Gastroesophageal sphincter (tissue), 4 donors: ENCODE data around the gene OR52R1. TPM values are rescaled to one million over a fixed set of nuclear protein-coding genes. Genes with fewer than 3 reads are reported as not detected.

Experiments
- ATAC-seq: fragments of 150-250 bp; one replicate; pipeline ENCODE4 v1.9.1; 2016; ENCODE audit warnings: mild to moderate bottlenecking, moderate library complexity
- H3K27ac ChIP-seq, 4 donors: fragments of 200-600 bp; sonication (generic) in 3 of 4; 1 replicate in 3 of 4; 2 replicates in 1 of 4; pipeline ENCODE4 v1.5.1; 2016 to 2019
- H3K27me3 ChIP-seq: fragments of 200-600 bp; sonication (generic); one replicate; pipeline ENCODE4 v1.5.1; 2019
- H3K36me3 ChIP-seq, 2 donors: fragments of 200-600 bp; sonication (generic); one replicate each; pipeline ENCODE4 v1.5.1; 2019; ENCODE audit warnings: control low read depth in 1 of 2
- H3K4me1 ChIP-seq, 3 donors: fragments of 200-600 bp; sonication (generic); 1 replicate in 2 of 3; 2 replicates in 1 of 3; pipeline ENCODE4 v1.5.1; 2016 to 2019; ENCODE audit warnings: control low read depth in 2 of 3
- H3K4me3 ChIP-seq, 2 donors: fragments of 200-600 bp; sonication (generic); one replicate each; pipeline ENCODE4 v1.5.1; 2019; ENCODE audit warnings: mild to moderate bottlenecking in 1 of 2, moderate library complexity in 1 of 2
- H3K9me3 ChIP-seq, 3 donors: fragments of 200-600 bp; sonication (generic); one replicate each; pipeline ENCODE4 v1.5.1; 2017 to 2019; ENCODE audit warnings: control low read depth in 2 of 3
- CTCF ChIP-seq, 4 experiments: fragments of 200-600 bp in 2 of 4; fragments of 450-650 bp in 2 of 4; sonication (generic) in 1 of 4; IDR thresholded peaks; one replicate each; pipeline ENCODE4 v1.5.1; 2017 to 2019; ENCODE audit warnings: antibody characterized with exemption in 4 of 4, mild to moderate bottlenecking in 2 of 4, moderate library complexity in 2 of 4
- EP300 ChIP-seq: sonication (generic); formaldehyde crosslinking; IDR thresholded peaks from one replicate; pipeline ENCODE4 v1.6.1; 2017; ENCODE audit warnings: antibody characterized with exemption, mild to moderate bottlenecking
- POLR2A ChIP-seq, 2 donors: fragments of 450-650 bp; IDR thresholded peaks; one replicate each; pipeline ENCODE4 v1.6.1; 2017; ENCODE audit warnings: antibody characterized with exemption in 2 of 2, mild to moderate bottlenecking in 2 of 2, moderate library complexity in 1 of 2
- POLR2AphosphoS5 ChIP-seq: sonication (generic); formaldehyde crosslinking; IDR thresholded peaks from one replicate; pipeline ENCODE4 v1.6.1; 2017; ENCODE audit warnings: antibody characterized with exemption
- WGBS, 2 donors: methylation state at CpG; one replicate each; pipeline ENCODE4 v1.1.5; 2018; ENCODE audit warnings: low coverage in 1 of 2; 5-methylcytosine and 5-hydroxymethylcytosine counted together
- total RNA-seq, 4 donors: library from RNA; depleted of rRNA; stranded (reverse); fragments of >200 nt; gene quantifications; one replicate each; pipeline ENCODE4 v1.1.0, GENCODE V29; 2016

Gene OR52R1
- total RNA-seq: not detected

- ATAC-seq: no peak
- Histone ChIP-seq H3K27ac (no peak within 1 kb of the TSS), H3K27me3 (no peaks in the 10 kb centered on the region), H3K4me1 (no peaks in the 10 kb centered on the region), H3K4me3 (no peak within 1 kb of the TSS), H3K9me3 (no peaks in the 10 kb centered on the region), H3K36me3 (no peaks in the 10 kb centered on the region)
- TF ChIP-seq EP300: no peak
- TF ChIP-seq CTCF (IDR thresholded peaks at IDR 0.05): no peak
- no peak for TF ChIP-seq POLR2A (IDR thresholded peaks at IDR 0.05)
- TF ChIP-seq POLR2AphosphoS5: no peak
- WGBS, 2 donors: 94 to 97% methylated on average over 2 to 3 of the region's 3 CpGs
Measured at GRCh38 chr11:4804280-4804679, at the start of gene OR52R1. OR52R1 (minus strand) TSS chr11:4804380; CDS start chr11:4804380, 0 bp downstream.

GRCh38 chr11:4851033-4851432 lies 46.9 kb upstream of the OR52R1 start:
- WGBS, 2 donors: 0% methylated on average over 4 of the region's 4 CpGs; no CpG with 5 or more reads in 1 of the 2 donors
- no peaks in the 10 kb centered on the region for H3K36me3 ChIP-seq
- no peak overlapping the region for H3K27ac ChIP-seq
- H3K4me3 ChIP-seq: no peak overlapping the region
- TF ChIP-seq POLR2AphosphoS5 (no peak), CTCF (IDR thresholded peaks at IDR 0.05) (no peak), POLR2A (IDR thresholded peaks at IDR 0.05) (no peak), EP300 (no peak)
- H3K27me3 ChIP-seq: no peaks in the 10 kb centered on the region
- no peak for ATAC-seq
- no peaks in the 10 kb centered on the region for H3K4me1 ChIP-seq
- peaks cover 0 to 6% (median 0%) of the 10 kb centered on the region in 3 donors for H3K9me3 ChIP-seq

- no peaks in the 10 kb centered on the region for H3K27me3 ChIP-seq
- H3K9me3 ChIP-seq: peaks cover 0 to 2% (median 0%) of the 10 kb centered on the region in 3 donors
- H3K4me3 ChIP-seq: no peak within 1 kb of the TSS
- no peak for ATAC-seq
- 52 to 62% methylated on average over 8 to 9 of the region's 9 CpGs for WGBS, 2 donors
- no peak within 1 kb of the TSS for H3K27ac ChIP-seq
- H3K4me1 ChIP-seq: no peaks in the 10 kb centered on the region
- H3K36me3 ChIP-seq: no peaks in the 10 kb centered on the region
- TF ChIP-seq EP300 (no peak), POLR2AphosphoS5 (no peak), CTCF (IDR thresholded peaks at IDR 0.05) (no peak), POLR2A (IDR thresholded peaks at IDR 0.05) (no peak)
Measured at GRCh38 chr11:4848908-4849532, 44.8 kb upstream of the OR52R1 start, which contains the start of gene OR51S1. OR51S1 (minus strand) TSS chr11:4849208; CDS start chr11:4849208, 0 bp downstream.

GRCh38 chr11:4839851-4840549 lies 35.8 kb upstream of the OR52R1 start:
- Histone ChIP-seq H3K4me3 (no peak overlapping the region), H3K36me3 (no peaks in the 10 kb centered on the region), H3K27ac (no peak overlapping the region), H3K27me3 (no peaks in the 10 kb centered on the region), H3K9me3 (no peaks in the 10 kb centered on the region), H3K4me1 (no peaks in the 10 kb centered on the region)
- no peak for ATAC-seq
- WGBS, 2 donors: 50 to 60% methylated on average over 1 of the region's 2 CpGs
- TF ChIP-seq CTCF (IDR thresholded peaks at IDR 0.05) (no peak), POLR2AphosphoS5 (no peak), EP300 (no peak), POLR2A (IDR thresholded peaks at IDR 0.05) (no peak)

- Histone ChIP-seq H3K27me3 (no peaks in the 10 kb centered on the region), H3K4me3 (no peak overlapping the region), H3K9me3 (no peaks in the 10 kb centered on the region), H3K27ac (no peak overlapping the region), H3K4me1 (no peaks in the 10 kb centered on the region), H3K36me3 (no peaks in the 10 kb centered on the region)
- TF ChIP-seq CTCF (IDR thresholded peaks at IDR 0.05) (no peak), POLR2A (IDR thresholded peaks at IDR 0.05) (no peak), EP300 (no peak), POLR2AphosphoS5 (no peak)
- WGBS, 2 donors: 36 to 39% methylated on average over 2 of the region's 2 CpGs
- ATAC-seq: no peak
Measured at GRCh38 chr11:4830909-4831308, 26.7 kb upstream of the OR52R1 start.
